ENCODE results near the gene LNX2. TPM values are rescaled to one million over a fixed set of nuclear protein-coding genes. Genes with fewer than 3 reads are reported as not detected.
"Not testable (repeated sequence)": the region's sequence is repeated elsewhere in the genome, so short reads cannot be mapped to it uniquely, and the experiment has no call there.

LNX2 gene
- polyA plus RNA-seq, 5 donors = 12.1 to 20.3 (median 17.6) TPM

DNA sequence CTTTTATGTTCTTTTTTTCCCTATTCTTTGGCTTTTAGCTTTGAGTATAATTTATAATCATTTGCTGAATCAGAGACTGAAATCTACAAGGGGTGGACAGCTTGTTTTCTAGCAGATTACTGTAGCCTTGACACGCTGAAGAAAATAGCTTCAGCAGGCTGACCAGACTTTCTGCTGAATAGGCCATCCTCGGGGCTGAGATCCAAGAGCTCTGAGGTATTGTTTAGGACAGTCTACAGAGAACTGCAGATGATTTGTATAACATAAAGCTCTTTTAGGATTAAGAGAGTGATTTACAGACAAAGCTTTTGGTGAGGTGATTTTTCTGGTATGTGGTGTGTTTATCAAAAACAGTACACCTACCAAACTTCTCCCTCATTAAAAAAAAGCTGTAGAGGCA lies 18.2 kb upstream of the LNX2 start:
- DNase-seq = no peak

DNA sequence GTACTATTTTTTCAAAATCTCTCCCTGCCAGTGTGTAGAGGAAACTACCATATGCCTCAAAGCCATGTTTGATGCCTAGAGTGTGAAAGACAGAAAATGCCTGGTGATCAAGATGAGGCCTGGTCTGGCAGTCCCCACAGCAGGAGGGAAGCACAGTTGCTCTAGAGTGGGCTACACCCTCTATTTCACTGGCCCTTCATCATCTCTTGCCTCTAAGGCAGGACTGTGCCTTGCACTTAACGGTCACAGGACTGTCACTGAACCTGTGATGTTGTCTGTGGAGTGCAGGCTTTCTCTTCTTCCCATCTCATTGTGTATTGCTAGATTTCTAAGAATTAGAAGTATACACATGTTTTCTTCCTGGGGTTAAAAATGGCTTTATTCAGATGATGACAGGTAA lies 17.7 kb upstream of the LNX2 start:
- DNase-seq = no peak

DNA sequence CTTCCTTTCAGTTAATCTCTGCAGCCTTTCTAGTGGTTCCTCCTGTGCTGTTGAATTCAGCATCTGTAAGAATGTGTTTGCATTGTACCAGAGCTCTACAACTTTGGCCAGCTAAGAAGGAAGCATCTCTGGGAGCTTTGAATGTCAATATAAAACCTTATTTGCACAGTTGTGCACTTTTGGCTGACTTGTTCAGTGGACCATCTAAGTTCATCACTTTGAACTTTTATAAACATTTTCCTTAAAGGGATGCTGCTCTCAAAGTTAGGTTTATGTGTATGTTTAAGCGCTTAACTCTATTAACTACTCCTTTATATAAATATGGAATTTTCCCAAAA lies 16.9 kb upstream of the LNX2 start:
- no peak for DNase-seq

DNA sequence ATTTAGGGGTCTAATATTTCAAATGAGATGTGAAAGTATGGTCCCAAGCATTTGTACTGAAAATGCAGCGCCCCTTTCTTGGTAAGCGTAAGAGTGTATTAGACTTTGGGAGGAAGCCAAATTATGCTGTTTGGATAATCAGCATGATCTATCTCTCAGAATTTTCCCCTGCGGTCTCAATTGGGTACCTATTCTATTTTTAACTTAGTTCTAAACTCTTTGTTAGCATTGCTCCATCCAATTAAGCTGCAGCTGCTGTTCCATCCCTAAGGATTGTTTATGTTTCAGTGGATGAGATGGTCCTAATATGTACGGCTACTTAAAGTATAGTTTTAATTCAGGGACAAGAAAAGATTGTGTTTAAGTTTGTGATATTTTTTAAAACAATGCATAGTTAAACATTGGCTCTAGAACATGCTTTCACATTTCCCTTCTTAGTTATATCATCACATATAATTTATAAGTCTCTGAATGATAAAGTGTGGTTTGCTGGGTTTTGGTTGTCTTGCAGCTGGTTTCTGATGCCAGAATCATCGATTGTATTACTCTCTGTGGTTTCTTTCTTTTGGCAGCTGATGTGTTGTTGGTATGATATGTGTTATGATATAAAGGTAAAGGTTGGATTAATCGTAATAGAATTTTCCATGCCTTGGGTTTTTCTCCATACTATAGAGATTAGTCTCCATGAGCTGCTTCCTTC lies 16.4 kb upstream of the LNX2 start:
- no peak for DNase-seq

DNA sequence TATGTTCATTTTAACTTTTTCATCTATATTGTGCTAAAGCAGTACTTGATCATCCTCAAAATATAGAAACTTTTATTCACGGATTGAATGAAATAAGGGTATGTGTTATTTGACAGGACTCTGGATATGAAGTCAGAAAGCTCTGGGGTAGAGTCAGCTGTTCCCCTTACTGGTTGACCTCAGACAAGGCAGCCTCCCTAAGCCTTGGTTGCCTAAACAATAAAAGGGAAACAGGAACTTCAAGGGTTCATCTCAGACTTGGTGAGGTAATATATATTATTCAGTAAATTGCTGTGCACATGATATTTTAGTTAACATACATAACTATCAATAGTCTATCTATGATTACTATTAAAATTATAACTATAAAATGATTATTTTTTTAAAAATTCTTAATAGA lies 14.9 kb upstream of the LNX2 start:
- DNase-seq = no peak

DNA sequence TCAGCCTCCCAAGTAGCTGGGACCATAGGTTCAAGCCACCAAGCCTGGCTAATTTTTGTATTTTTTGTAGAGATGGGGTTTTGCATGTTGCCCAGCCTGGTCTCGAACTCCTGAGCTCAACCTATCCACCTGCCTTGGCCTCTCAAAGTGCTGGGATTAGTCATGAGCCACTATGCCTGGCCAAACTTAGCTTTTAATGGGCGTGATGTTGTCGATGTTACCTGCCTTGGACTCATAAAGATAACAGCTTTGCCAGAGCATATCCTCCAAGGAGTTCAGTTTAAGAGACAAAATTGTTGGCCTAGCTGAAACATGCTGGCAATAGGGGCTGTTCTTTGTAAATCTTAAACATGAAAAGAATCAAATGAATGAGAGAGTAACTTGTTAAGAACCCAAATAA lies 14.5 kb upstream of the LNX2 start:
- no peak for DNase-seq

DNA sequence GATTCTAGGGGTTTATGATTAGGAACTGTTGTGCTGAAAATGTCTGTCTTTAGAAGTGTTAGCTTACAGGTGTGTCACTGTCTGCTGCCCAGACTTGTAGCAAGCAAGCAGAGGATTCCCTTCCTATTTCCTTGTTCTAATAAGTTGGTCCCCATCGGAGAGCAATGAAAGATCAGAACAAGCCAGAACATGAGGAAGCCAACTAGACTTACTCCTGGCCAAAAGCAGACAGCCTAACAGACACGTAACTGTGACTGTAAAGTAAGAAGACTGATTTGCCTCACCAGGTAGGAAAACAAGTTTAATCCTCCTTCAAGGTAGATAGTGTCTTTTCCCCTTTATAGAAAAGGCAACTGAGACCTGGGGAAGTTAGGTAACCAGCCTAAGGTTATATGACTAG lies 13.9 kb upstream of the LNX2 start:
- no peak for DNase-seq

- DNase-seq = no peak
These were observed 12.3 kb upstream of the LNX2 start for GRCh38 chr13:27632648-27633047.

DNA sequence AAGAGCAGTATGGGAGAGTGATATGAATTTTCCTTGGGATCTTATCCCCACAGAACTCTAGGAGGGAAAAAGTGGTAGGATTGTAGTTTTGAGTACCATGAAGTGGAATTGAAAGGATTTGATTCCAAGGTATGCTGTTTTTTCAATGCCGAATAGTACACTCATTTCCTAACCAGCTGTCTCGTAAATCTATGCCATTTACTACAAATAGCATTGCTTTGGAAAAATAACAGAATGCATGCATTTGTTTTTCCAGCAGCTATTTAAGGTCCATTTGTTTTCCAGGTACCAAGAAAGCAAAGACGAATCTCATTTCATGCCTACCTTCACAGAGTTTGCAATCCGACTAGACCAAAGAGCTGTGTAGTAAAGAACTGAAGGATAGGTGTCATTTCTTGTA lies 11.9 kb upstream of the LNX2 start:
- no peak for DNase-seq

DNA sequence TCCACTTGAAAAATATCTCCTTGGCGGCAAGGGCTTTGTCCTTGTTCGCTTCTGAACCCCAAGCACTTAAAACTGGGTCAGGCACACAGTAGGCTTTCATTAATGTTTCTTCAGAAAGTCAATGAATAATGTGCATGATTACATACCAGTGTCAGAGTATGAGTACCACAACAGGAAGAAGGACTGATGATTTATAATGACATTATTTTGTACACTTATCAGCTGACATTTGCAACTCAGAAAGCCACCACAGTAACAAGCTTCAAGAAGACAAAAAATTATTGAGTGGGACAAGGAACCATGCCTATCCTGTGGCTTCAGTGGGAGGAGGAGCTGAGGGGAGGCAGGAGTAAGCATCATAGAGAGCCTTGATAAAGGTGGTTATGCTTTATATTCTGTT lies 11.3 kb upstream of the LNX2 start:
- no peak for DNase-seq

- no peak for DNase-seq
These were observed 10.8 kb upstream of the LNX2 start for GRCh38 chr13:27631156-27631555.

GRCh38 chr13:27628766-27629165 lies 8.4 kb upstream of the LNX2 start:
- DNase-seq = not testable (repeated sequence)

- no peak for DNase-seq
These were observed 7.8 kb upstream of the LNX2 start for GRCh38 chr13:27628081-27628480.

DNA sequence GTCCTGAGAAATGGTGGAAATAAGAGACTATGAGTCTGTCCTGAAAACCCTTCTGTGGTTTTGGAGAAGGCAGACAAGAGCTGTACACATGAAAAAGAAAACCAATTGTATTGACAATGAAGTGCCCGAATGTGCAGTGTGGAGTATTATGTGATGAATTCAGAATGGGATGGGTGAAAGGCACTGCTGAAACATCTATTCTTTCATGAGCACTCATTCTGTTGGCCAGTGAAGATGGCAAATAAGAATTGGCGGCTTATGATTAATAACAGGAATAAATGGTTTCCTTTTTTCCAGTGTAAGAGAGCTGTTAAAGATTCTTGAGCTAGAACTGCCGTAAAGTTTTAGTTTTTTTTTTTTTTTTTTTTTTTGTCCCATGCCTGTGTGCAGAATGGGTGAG lies 7.1 kb upstream of the LNX2 start:
- DNase-seq = no peak

GRCh38 chr13:27625839-27626238 lies 5.5 kb upstream of the LNX2 start:
- no peak for DNase-seq

DNA sequence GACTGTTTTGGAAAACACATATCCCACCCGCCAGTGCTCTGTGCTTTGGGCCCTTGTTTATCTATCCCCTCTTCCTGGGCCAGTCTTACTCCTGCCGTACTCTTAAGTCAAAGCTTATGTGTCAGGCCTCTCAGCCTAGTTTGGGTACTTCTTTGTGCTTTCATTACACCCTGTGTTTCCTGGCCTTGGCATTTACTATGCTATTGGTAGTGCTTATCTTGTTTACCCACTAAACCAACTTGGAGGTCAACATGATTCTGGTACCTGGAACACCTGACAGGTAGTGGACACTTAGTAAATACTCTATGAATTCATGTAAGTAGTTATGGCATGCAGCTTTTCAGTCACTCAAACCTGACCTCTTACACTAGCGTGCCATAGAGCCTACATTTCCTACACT lies 3.7 kb upstream of the LNX2 start:
- no peak for DNase-seq

DNA sequence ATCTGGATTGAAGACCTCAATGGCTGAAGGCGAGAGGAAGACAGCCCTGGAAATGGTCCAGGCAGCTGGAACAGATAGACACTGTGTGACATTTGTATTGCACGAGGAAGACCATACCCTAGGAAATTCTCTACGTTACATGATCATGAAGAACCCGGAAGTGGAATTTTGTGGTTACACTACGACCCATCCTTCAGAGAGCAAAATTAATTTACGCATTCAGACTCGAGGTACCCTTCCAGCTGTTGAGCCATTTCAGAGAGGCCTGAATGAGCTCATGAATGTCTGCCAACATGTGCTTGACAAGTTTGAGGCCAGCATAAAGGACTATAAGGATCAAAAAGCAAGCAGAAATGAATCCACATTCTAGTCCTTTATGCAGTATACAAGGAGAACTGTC lies 2.6 kb upstream of the LNX2 start:
- no peak for DNase-seq

DNA sequence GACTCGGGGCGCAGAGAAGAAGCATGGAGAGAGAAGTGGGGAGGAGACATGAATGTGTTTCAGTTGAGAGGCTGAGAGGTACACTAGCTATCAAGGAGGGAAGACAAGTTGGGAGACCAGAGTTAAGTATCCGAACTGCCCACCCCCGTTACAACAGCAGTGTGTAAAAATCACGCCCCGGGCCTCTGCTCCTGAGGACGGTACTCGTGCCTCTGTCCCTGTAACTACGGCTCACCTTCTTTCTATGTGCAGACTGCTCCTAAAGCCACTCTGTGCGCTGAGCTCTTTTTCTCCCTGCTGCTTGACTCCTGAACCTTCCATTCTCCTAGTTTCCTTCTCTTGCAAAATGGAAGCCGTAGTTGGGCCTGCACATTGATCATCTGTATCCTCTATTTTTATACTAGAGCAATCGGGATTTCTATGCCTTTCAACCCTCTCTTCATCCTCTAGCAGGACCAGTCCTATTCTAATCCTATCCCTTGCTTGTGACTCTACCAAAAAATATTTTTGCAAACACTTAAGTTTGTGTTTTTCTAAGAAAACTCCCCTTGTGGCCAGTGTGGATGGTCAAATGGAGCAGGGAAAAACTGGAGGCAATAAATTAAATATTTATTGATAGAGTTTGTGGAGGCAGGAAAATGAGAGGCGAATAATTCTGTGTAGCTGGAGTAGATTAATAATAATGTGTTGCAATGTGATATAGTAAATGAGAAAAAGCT lies 1.9 kb upstream of the LNX2 start:
- DNase-seq = no peak

- peak; percentile 78 to 81 for DNase-seq
These were observed 1.2 kb upstream of the LNX2 start, which contains the start of gene POLR1D for GRCh38 chr13:27621366-27622101. TSS of gene POLR1D (plus strand) at chr13:27621892. CDS start at chr13:27621984, 92 bp downstream.

- DNase-seq = no peak
These were observed 712 bp upstream of the LNX2 start for GRCh38 chr13:27621116-27621365.

- peak in 1 of 2 donors; percentile 25 for DNase-seq
These were observed 477 bp downstream of the LNX2 start for GRCh38 chr13:27619728-27620376.

DNA sequence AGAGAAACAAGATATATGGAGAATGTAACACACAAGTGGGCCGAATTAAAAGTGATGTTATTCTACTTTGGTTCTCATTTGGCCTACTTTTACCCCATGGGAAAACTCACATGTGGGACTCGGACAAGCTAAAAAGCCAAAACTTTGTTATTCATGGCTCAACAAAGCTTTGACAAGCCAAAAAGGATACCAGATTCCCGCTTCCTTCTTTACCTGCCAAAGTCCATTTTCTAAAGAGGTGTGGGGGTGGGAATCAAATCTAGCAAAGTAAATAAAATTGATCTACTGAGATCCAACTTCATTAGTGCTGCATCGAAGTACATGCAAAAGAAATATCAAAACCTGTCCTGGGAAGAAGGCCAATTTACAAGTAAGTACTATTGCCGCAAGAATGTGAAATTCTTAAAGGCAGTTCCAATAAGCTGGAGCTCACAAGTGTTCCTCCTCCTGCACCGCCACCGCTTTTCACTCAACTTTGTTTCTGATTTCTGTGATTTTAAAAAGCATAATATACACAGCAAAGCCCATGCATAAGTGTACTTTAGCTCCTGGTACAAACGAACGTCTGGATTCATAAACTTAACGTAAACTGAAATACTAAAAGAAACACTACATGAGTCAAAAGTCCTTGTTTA lies 1.1 kb downstream of the LNX2 start:
- DNase-seq = no peak
